Measurements from ENCODE around the gene COL16A1. TPM values are rescaled to one million over a fixed set of nuclear protein-coding genes. Genes with fewer than 3 reads are reported as not detected.

The COL16A1 gene
- polyA plus RNA-seq, 1 of the 3 experiments (the other 2 are of a cell fraction): 10.4 TPM

GRCh38 chr1:31704271-31705079 lies 658 bp upstream of the COL16A1 start:
- peak overlapping the region in 1 of 2 experiments; percentile 47; a peak in 1 of 4 replicates for H3K4me3 ChIP-seq (ENCODE audit: low read depth in 2 of 2, low read length in 1 of 2)

GRCh38 chr1:31702836-31703404 lies 897 bp downstream of the COL16A1 start:
- Histone ChIP-seq H3K4me1 (ENCODE audit: control insufficient read depth in 1 of 2, insufficient read depth in 2 of 2, low read depth in 1 of 2, low read length in 1 of 2) (peaks cover 37 to 72% of the 10 kb centered on the region in 2 experiments), H3K9me3 (no peaks in the 10 kb centered on the region), H3K4me2 (peak overlapping the region; percentile 57; the same call in 1 of the 2 replicates), H3K4me3 (ENCODE audit: low read depth in 2 of 2, low read length in 1 of 2) (peak overlapping the region in 1 of 2 experiments; percentile 47; a peak in 2 of 4 replicates), H3K36me3 (replicated peaks in 1 of 2; ENCODE audit: control insufficient read depth in 1 of 2, insufficient read depth in 2 of 2, low read length in 1 of 2) (no peaks in the 10 kb centered on the region), H3K9me2 (no peaks in the 10 kb centered on the region), H3K9ac (no peak overlapping the region), H4K20me1 (ENCODE audit: insufficient read depth) (no peaks in the 10 kb centered on the region), H3K79me2 (ENCODE audit: insufficient read depth) (no peaks in the 10 kb centered on the region), H3K27ac (ENCODE audit: low read depth in 2 of 2, low read length in 1 of 2) (peak overlapping the region; percentile 76 to 84; a peak in 2 of 4 replicates), H2AFZ (ENCODE audit: low read depth) (no peak overlapping the region), H3F3A (replicated peaks; ENCODE audit: insufficient read depth) (peaks cover 37% of the 10 kb centered on the region), H3K27me3 (ENCODE audit: insufficient read depth) (no peaks in the 10 kb centered on the region)
- 70% methylated on average over 6 of the region's 8 CpGs for WGBS (ENCODE audit: low lambda C conversion rate)
- TF ChIP-seq MXI1 (IDR thresholded peaks at IDR 0.05; ENCODE audit: low read depth, low read length): 0 out of 2 replicates have a peak, but pooled peaks have one; percentile 7
- TF ChIP-seq GATA2 (CRISPR knock-in tag; IDR thresholded peaks at IDR 0.05): no peak
- no peak for TF ChIP-seq MEF2A (IDR thresholded peaks at IDR 0.05; ENCODE audit: borderline replicate concordance, low read depth)
- CTCF ChIA-PET: interaction anchor here (0.8 to 10.2 kb wide), 10 partner anchors 11 to 140 kb away, joined by 3 to 116 read pairs (median 4); no protein-coding TSS in a partner anchor
- POLR2A ChIA-PET: interaction anchor here (1.8 kb wide), 1 partner anchor 86 kb away, joined by 5 read pairs; no protein-coding TSS in a partner anchor
- DNase-seq: peak; percentile 49

More at GRCh38 chr1:31704271-31705079, 658 bp upstream of the COL16A1 start:
- ChIA-PET POLR2A (no interaction called here), CTCF (interaction anchor here (0.9 to 10.2 kb wide), 17 partner anchors 9 to 109 kb away, joined by 3 to 116 read pairs (median 4); partner anchors contain the start of gene PEF1)
- Histone ChIP-seq H3K9ac (no peak overlapping the region), H3K4me2 (peak overlapping the region; percentile 57; the same call in 1 of the 2 replicates), H3K79me2 (ENCODE audit: insufficient read depth) (no peaks in the 10 kb centered on the region), H3K27ac (ENCODE audit: low read depth in 2 of 2, low read length in 1 of 2) (peak overlapping the region in 1 of 2 experiments; percentile 8; a peak in 1 of 4 replicates), H3K9me2 (no peaks in the 10 kb centered on the region), H3K4me1 (ENCODE audit: control insufficient read depth in 1 of 2, insufficient read depth in 2 of 2, low read depth in 1 of 2, low read length in 1 of 2) (peaks cover 35 to 70% of the 10 kb centered on the region in 2 experiments), H3K36me3 (replicated peaks in 1 of 2; ENCODE audit: control insufficient read depth in 1 of 2, insufficient read depth in 2 of 2, low read length in 1 of 2) (no peaks in the 10 kb centered on the region), H2AFZ (ENCODE audit: low read depth) (no peak overlapping the region), H3K9me3 (no peaks in the 10 kb centered on the region), H3F3A (replicated peaks; ENCODE audit: insufficient read depth) (peaks cover 37% of the 10 kb centered on the region), H3K27me3 (ENCODE audit: insufficient read depth) (no peaks in the 10 kb centered on the region), H4K20me1 (ENCODE audit: insufficient read depth) (no peaks in the 10 kb centered on the region)
- peak; percentile 18 for DNase-seq
- 66% methylated on average over 15 of the region's 19 CpGs for WGBS (ENCODE audit: low lambda C conversion rate)
- TF ChIP-seq RFX5 (IDR thresholded peaks at IDR 0.05; ENCODE audit: low read length) (no peak), ELF1 (IDR thresholded peaks at IDR 0.05) (no peak), POLR2AphosphoS5 (IDR thresholded peaks at IDR 0.05; ENCODE audit: low read depth, low read length) (no peak)

- H3K4me2 ChIP-seq: peak overlapping the region; percentile 57
- no peaks in the 10 kb centered on the region for H3K79me2 ChIP-seq (ENCODE audit: insufficient read depth)
- no peaks in the 10 kb centered on the region for H3K9me3 ChIP-seq
- H3K9ac ChIP-seq: peak overlapping the region; percentile 20; the same call in 1 of the 2 replicates
- POLR2A ChIA-PET: interaction anchor here (0.6 to 2.1 kb wide), 3 partner anchors 14 to 296 kb away, joined by 3 to 6 read pairs (median 5); no protein-coding TSS in a partner anchor
- no peaks in the 10 kb centered on the region for H3K9me2 ChIP-seq
- WGBS (ENCODE audit: low lambda C conversion rate): 15% methylated on average over 10 of the region's 10 CpGs
- TF ChIP-seq RXRA (IDR thresholded peaks at IDR 0.05; ENCODE audit: borderline replicate concordance, low read depth) (peak; percentile 89; the same call in 1 of the 2 replicates), FOXM1 (IDR thresholded peaks at IDR 0.05; ENCODE audit: low read depth) (no peak), POLR2AphosphoS5 (IDR thresholded peaks at IDR 0.05; ENCODE audit: low read depth, low read length) (peak; percentile 46; the same call in 1 of the 2 replicates), NFIC (IDR thresholded peaks at IDR 0.05; ENCODE audit: borderline replicate concordance) (peak; percentile 100), EP300 (IDR thresholded peaks at IDR 0.05; ENCODE audit: borderline replicate concordance in 1 of 2, low read depth in 1 of 2, low read length in 1 of 2) (peak; percentile 60 to 76; a peak in 3 of 4 replicates), CTCF (IDR thresholded peaks at IDR 0.05) (no peak), CHD2 (IDR thresholded peaks at IDR 0.05; ENCODE audit: low read length, partially characterized antibody) (peak; percentile 80), SIN3A (IDR thresholded peaks at IDR 0.05; ENCODE audit: borderline replicate concordance, low read depth, low read length) (no peak), TCF12 (IDR thresholded peaks at IDR 0.05) (peak; percentile 89), RFX5 (IDR thresholded peaks at IDR 0.05; ENCODE audit: low read length) (no peak), FOSL2 (IDR thresholded peaks at IDR 0.05; ENCODE audit: borderline replicate concordance, low read depth) (peak; percentile 93), TEAD4 (IDR thresholded peaks at IDR 0.05; ENCODE audit: borderline replicate concordance, insufficient read depth) (0 out of 2 replicates have a peak, but pooled peaks have one; percentile 68)
- peaks cover 37 to 69% of the 10 kb centered on the region in 2 experiments for H3K4me1 ChIP-seq (ENCODE audit: control insufficient read depth in 1 of 2, insufficient read depth in 2 of 2, low read depth in 1 of 2, low read length in 1 of 2)
- peak; percentile 86 for DNase-seq
- peak overlapping the region; percentile 6; the same call in 1 of the 2 replicates for H2AFZ ChIP-seq (ENCODE audit: low read depth)
- no peaks in the 10 kb centered on the region for H3K36me3 ChIP-seq (replicated peaks in 1 of 2; ENCODE audit: control insufficient read depth in 1 of 2, insufficient read depth in 2 of 2, low read length in 1 of 2)
- peak overlapping the region; percentile 76 to 84 for H3K27ac ChIP-seq (ENCODE audit: low read depth in 2 of 2, low read length in 1 of 2)
- CTCF ChIA-PET: interaction anchor here (0.6 to 10.2 kb wide), 13 partner anchors 13 to 88 kb away, joined by 3 to 116 read pairs (median 4); no protein-coding TSS in a partner anchor
- peaks cover 37% of the 10 kb centered on the region for H3F3A ChIP-seq (replicated peaks; ENCODE audit: insufficient read depth)
- H3K27me3 ChIP-seq (ENCODE audit: insufficient read depth): no peaks in the 10 kb centered on the region
- H3K4me3 ChIP-seq (ENCODE audit: low read depth in 2 of 2, low read length in 1 of 2): no peak overlapping the region
- no peaks in the 10 kb centered on the region for H4K20me1 ChIP-seq (ENCODE audit: insufficient read depth)
These were observed 2.6 kb downstream of the COL16A1 start for GRCh38 chr1:31701091-31701736.

Measured in SK-N-SH (cell line).